ENCODE results near the gene XPC. TPM values are rescaled to one million over a fixed set of nuclear protein-coding genes. Genes with fewer than 3 reads are reported as not detected.

Gene XPC
- total RNA-seq, 1 experiment from 2014 or later: 35.0 TPM

DNA sequence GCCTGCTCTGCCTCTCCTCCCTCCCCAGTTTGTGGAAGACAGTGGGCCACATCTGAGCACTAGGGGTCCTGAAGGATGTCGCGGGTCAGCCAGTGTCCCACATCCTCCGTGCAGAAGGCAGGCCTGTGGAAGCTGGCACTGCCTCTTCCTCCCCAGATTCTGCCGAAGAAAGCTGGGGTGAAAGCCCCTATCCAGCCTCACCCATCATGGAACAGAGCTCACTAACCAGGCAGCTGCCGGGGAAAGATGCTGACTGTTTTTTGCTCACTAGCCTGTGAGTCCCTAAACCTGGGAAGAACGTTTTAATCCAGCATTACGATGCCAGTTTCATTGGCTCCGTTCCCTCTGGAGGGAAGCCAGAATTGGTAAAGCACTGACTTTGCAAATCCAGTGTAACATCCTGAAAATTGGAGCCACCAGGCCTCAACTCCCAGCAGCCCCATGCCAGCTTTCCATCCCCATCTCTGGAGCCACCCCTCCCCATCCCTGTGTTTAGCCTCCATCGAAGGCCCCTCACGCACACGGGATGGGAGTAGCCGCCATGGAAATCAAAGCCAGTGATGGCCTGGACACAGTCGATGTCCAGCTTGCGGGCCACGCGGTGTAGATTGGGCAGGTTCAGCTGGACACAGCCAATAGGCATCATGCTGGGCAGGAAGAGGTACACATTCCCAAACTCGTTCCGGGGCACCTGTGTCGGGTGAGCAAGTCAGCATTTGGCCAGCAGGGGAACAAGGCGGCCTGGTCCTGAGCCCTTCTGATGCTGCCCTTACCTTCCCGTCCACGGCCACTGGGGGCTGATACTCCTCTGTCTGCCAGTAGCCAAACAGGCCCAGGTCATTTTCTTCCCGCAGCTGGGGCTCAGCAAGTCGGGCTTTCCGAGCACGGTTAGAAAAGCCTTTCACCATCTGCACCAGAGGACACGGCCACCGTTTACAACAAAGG lies 30.1 kb downstream of the XPC start:
- DNase-seq (ENCODE audit: low read depth): no peak

DNA sequence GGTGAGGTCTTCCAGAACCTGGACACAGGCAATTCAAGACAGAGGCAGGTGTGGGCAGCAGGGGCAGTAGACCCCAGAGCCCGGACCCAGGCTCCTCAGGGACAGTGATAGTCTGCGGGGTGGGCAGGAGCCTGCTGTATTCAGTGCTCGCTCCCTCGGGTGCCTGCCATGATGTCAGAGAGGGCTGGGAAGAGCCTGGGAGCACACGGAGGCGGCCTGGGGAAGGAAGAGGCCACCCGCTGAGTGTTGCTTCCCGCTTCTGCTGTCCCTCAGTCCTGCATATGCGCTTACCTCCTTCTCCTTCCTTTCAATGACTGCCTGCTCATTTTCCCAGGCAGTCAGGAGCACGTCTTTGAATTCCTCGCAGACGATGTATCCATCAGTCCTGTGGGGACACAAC lies 30.8 kb downstream of the XPC start:
- DNase-seq (ENCODE audit: low read depth): no peak

DNA sequence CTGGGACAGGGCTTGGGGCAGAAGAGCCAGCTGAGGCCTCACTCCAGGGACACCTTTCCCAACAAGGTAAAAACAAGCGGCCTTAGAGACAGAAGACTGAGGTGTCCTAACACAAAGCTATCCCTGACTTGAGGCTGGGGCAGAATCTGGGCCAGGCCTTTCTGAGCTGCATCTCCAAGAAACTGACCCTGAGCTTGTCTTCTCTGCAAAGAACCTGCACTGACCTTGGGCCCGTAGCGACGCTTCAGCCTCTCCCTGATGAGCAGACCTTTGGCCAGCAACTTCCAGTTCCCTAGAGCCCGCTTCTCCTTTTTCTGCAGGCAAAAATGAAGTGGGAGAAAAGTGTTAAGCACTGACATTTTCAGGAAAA lies 31.4 kb downstream of the XPC start:
- no peak for DNase-seq (ENCODE audit: low read depth)

DNA sequence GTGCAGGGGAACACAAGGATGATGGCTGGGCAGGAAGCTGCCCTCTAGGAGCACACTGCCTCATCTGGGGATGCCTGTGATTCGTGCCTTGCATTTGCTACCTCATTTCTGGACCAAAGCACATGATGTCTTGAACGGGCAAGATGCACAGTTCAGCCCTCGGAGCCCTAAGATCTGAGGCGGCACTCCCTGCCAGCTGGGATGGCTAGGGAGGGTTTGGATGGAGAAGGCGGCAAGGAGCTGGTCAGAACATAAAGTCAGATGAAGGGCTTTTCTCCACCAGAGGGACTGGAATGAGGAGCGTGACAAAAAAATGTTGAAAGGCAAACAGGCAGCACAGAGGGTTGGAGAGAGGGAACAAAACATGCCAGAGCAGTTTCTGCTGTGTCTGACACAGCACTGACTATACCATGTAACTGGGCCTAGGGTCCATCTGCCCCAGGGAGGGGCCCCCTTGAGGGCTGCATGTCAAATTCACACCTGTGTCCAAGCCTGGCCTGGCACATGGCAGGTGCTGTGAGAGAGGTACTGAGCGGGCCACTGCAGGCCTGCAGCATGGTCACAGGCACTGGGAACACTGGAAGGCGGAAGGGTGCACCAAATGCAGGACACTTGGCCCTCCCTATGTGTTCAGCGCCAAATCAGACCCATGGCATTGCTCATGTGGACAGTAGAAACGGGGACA lies 31.9 kb downstream of the XPC start:
- no peak for DNase-seq (ENCODE audit: low read depth)

DNA sequence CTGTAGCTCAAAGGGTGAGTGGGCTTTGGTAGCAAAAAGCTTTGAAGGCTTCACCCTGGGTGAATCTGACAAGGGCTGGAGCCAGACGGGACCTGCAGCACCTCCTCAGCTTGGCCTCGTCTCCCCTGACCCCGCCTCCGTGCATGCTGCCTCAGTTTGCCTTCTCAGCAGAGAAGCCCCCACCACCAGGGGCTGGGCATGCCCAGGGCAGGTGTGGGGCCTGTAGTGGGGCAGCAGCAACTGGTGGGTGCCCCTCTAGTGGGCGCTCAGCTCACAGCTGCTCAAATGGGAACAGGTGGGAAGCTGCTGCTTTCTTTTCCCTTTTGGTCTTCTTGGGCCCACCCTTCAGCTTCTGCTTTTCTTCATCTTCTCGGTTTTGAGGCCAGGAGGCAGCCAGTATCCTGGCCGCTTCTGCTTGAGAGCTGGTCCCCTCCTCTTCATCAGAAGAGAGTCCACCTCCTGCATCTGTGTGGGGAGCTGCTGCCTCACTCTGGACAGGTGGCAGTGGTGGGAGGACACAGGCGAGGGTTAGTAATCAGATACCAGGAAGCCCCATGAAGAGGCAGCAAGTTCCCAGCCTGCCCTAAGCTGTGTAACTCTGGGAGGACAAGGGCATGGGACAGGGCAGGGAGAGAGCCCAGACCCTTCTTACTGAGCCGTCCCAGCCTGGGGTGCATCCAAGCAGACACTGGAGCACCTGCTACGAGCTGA lies 32.6 kb downstream of the XPC start:
- no peak for DNase-seq (ENCODE audit: low read depth)

DNA sequence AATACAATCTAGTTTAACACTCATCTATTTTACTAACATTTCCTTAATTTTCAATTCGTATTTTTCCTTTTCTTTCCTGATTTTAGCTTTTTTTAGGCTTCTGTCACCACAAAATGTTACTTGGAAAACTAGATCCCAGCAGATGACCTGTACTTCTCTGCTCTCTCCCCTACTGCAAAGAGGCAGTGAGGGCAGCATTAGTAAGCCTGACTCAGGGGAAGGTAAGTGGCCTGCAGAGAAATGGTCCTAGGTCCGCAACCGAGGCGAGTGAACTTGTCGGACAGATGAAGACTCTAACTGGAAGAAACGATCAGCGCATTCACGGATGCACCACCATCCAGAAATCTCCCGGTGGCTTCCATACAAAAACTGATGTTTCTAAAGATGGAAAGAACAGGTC lies 33.2 kb downstream of the XPC start:
- DNase-seq (ENCODE audit: low read depth): no peak

DNA sequence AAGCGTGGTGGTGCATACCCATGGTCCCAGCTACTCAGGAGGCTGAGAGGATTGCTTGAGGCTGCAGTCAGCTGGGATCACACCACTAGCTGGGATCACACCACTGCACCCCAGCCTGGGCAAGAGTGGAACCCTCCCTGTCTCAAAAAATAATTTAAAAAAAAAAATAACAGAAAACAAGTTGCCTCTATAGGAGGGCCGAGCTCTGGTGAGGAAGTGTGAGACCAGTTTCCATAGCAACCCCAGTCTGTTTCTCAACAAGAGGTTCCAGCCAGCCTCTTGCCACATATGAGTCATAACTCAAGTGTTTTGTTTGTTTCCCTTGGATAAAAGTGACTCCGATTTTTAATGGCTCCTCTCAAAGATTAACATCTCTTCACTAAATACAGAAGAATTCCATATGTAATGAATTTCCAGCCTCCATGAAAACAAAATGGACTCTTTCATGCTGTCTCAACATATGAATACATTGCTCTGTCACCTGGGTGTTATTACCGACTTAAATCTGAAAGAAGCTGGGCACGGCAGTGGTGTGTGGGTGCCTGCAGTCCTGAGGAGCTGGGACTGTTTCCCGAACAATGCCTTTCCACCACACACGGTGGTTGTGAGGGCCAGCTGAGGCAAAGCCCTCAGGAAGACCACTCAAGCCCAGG lies 33.9 kb downstream of the XPC start:
- peak; percentile 97 for DNase-seq (ENCODE audit: low read depth)

DNA sequence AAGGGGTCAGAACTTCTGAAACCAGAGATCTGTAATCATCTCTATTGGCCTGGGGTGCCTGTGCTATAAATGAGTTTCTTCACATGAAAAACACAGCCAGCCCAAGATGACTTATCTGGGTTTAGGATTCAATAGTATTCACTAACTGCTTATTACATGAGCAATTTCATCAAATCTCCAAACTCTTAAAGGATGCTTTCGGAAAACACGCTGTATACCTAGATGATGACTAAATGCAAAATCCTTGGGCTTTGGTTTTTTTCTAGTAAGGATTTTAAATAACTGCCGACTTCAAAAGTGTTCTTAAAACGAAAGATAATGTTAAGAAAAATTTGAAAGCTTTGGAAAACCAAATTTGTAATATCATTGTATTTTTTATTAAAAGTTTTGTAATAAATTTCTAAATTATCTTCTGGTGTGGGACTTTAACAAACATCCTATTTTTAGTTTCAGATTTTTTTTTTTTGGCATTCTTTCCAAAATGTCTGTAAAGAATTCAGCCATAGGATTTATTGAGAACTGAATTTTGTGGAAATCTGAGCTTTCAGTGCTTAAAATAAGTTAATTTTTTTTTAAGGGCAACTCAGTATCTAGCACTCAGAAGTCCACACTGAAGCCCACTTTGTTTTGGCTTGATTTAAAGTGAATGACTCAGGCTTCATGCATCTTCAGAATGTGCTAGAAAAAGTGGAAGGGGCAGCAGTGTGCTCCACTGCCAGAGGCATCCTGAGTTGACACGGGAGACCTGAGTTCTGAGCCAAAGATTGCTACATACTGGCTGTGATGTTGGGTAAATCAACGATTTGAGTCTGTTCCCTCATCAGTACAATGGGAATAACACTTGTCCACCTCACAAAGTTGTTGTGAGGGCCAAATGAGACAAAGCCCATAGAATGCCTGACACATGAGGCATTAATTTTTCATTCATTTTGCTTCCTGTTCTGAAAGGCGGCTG lies 34.9 kb downstream of the XPC start:
- peak; percentile 89 for DNase-seq (ENCODE audit: low read depth)

DNA sequence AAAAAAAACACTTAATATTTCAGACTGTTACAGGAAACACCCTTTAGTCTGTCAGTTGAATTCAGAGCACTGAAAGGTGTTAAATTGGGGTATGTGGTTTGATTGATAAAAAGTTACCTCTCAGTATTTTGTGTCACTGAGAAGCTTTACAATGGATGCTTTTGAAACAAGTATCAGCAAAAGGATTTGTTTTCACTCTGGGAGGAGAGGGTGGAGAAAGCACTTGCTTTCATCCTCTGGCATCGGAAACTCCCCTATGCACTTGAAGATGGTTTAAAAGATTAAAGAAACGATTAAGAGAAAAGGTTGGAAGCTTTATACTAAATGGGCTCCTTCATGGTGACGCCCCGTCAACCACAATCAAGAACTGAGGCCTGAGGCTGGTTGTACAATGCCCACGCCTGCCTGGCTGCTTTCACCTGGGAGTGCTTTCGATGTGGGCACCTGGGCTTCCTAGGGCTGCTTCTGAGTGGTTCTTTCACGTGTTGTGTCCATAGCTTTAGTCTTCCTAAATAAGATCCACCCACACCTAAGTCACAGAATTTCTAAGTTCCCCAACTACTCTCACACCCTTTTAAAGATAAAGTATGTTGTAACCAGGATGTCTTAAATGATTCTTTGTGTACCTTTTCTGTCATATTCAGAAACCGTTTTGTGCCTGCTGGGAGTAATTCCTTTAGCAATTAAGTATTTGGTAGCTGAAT lies 35.7 kb downstream of the XPC start:
- no peak for DNase-seq (ENCODE audit: low read depth)

DNA sequence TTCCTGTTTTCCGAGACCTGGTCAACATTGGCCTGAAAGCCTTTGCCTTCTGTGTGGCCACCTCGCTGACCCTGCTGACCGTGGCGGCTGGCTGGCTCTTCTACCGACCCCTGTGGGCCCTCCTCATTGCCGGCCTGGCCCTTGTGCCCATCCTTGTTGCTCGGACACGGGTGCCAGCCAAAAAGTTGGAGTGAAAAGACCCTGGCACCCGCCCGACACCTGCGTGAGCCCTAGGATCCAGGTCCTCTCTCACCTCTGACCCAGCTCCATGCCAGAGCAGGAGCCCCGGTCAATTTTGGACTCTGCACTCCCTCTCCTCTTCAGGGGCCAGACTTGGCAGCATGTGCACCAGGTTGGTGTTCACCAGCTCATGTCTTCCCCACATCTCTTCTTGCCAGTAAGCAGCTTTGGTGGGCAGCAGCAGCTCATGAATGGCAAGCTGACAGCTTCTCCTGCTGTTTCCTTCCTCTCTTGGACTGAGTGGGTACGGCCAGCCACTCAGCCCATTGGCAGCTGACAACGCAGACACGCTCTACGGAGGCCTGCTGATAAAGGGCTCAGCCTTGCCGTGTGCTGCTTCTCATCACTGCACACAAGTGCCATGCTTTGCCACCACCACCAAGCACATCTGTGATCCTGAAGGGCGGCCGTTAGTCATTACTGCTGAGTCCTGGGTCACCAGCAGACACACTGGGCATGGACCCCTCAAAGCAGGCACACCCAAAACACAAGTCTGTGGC lies 36.6 kb downstream of the XPC start:
- DNase-seq (ENCODE audit: low read depth): no peak

DNA sequence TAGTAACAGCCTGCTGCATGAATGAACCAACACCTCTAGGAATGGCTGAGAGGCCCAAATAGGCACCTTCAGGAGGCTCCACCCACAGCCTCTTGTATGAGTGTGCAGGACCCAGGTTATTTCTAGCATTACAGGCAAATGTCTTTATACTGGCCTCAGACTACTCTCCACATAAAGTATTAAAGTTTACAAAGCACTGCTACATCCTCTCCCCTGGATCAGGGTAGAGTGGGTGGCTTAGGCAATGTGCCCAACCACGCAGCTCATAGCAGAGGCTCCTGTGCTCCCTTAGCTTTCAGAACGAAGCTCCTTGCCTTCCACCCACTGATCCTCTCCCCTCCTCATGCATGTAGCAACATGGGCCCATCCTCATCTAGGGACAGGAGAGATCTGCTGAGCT lies 37.3 kb downstream of the XPC start:
- DNase-seq (ENCODE audit: low read depth): no peak

DNA sequence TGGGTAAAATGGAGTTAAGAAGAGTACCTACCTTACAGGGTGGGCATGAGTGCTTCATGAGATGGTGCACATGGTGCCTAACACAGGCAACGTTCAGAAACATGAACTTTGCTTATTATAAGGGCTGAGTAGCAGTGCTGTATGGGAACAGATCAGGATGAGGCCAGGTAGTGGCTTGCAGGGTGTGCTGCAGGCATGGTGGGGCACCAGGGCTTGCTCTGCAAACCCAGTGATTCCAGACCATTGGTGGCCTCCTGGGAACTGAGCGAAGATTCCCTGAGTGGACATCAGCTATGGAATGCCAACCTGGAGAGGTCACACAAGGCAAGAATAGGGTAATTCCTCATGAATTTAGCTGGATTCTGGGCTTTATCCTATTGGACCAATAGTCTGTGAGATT lies 37.7 kb downstream of the XPC start:
- no peak for DNase-seq (ENCODE audit: low read depth)

DNA sequence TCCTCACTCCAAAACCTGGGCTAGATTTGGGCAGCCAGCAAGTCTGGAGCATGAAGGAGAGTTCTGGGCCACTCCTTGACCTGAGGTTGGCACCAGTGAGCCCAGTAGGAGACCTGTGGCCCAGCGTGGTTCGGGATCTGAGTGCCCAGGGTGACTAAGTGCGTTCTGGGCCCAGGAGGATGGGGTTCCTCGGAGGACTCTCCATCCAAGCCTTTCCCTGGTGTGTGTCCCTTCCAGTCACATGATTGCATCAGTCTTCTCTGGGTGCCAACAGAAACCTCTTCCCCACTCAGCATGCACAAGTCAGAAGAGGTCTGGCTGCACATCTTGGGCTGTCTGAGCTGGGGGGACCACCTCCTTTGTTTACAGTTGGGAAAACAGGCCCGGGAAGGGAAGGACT lies 38.6 kb downstream of the XPC start:
- DNase-seq (ENCODE audit: low read depth): no peak

DNA sequence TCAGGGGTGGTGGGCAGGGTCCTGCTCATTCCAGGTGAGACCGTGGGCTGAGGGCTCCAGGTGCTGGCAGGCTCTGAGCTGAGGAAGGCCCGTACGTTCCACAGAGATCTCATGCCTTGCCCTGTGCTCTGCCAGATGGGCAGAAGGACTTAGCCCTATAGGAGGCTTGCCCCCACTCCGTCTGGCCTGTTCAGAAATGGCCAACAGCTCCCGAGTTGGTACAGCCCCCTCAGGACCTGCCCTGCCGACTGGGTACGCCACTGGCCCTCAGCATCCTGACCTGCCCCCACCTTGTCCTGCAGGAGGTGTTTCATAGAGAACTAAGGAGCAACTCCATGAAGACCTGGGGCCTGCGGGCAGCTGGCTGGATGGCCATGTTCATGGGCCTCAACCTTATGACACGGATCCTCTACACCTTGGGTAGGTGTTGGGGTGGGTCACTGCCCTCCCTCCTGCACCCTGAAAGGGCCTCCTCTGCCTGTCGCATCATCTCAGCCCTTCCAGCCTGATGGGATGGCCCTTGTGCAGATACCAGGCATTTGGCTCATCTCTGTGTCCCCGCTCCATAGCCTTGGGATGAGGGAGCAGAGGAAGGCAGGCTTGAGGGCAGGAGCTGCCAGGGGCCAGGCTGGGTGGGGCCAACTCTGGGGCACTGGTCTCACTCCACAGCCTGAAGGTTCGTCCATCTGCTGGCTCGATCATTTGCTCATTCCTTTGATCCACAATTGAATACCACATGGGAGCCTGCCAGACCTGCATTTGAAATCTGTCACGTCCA lies 39.3 kb downstream of the XPC start:
- DNase-seq (ENCODE audit: low read depth): no peak

DNA sequence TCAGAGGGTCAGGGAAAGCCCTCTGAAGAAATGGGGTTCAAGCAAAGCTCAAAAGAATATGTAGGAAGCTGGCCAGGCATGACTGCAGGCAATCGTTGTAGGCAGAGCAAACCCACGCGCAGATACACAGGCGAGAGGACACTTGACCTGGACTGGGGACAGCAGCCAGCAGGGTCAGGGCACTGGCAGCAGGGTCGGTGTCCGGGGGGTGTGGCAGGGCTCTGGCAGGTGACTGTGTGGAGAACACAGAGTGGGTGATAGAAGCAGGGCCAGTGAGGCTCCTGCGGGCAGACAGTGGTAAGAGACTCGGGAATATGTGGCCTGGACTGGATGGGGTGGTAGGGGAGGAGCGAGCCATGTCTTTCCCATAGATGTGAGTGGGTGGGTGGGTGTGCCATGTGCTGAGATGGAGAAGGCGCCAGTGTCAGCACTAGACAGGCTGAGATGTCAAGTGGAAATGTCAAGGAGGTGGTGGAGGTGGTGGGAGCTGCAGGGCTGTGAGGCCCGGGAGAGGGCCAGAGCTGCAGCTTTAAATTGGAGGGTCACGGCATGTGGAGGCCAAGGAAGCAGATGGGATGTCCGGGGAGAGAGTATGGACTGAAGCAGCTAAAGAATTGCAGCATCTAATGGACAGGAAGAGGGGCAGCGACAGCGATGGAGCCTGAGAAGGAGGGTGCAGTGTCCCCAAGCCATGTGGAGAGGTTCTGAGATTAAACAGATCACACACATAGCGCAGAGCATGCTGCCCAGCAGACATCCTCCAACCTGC lies 40.1 kb downstream of the XPC start:
- DNase-seq (ENCODE audit: low read depth): no peak

DNA sequence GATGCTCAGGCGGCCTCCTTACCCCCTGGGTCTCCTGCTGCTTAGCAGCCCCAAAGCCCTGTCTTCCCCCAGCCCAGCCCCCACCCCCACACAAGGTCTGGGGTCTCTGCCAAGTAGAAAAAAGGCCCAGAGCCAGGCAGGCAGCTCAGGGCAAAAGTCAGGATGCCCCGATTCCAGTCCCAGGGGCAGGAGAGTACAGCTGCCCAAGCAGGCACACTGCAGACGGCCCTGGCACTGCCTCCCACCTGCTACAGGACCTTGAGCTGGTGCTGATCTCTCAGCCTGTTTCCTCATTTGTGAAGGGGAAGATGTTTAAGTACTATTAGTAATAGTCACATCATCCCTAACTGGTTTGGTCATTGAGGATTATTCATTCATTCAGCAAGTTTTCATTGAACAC lies 41.0 kb downstream of the XPC start:
- DNase-seq (ENCODE audit: low read depth): no peak

DNA sequence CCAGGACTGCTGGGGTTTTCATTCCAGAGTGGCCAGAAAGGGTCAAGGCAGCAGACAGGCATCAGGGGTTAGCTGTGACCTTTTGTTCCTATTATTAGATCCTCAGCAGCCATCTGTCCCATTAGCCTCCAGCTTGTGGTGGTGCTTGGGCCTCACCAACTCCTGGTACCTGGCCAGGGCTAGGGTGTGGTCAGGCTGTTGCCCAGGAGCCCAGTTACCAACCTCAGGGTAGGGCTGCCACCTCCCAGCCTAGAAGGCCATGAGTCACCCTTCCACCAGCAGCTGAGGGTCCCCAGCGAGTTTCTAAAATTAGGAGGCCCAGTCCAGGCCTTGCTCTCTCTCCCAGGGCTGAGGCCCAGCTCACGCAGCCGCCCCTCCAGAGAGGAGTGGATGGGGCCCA lies 41.4 kb downstream of the XPC start:
- DNase-seq (ENCODE audit: low read depth): no peak

DNA sequence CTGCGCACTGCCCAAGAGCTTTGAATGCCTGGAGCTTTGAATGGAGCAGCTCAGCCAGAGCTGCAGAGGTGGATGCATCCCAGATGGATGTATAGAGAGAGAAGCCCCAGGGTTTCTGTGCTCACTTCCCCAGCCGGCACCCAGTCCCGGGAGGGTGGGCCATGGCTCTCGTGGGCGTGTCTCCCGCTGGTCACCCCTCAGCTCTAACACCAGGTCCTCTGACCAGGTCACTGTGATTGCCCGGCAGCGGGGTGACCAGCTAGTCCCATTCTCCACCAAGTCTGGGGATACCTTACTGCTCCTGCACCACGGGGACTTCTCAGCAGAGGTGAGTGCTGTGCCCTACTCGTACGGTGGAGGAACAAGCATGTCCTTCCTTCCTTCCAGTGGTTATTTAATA lies 42.8 kb downstream of the XPC start:
- no peak for DNase-seq (ENCODE audit: low read depth)

Measured in HT1080 (cell line).